H1 (cell line): ENCODE measurements around the gene FAM114A2. TPM values are rescaled to one million over a fixed set of nuclear protein-coding genes. Genes with fewer than 3 reads are reported as not detected.

Experiments
- CTCF ChIP-seq, 3 experiments: IDR thresholded peaks; 1 replicate in 2 of 3; 2 replicates in 1 of 3; pipeline versions ENCODE4 v1.5.1 to v1.6.1; 2011; ENCODE audit warnings: low read length in 3 of 3, mild to moderate bottlenecking in 3 of 3, inconsistent platforms in 2 of 3, low read depth in 1 of 3, moderate library complexity in 1 of 3; ENCODE audit not compliant: insufficient read depth in 1 of 3; ENCODE audit errors: control extremely low read depth in 1 of 3
- GTF2F1 ChIP-seq: IDR thresholded peaks from 2 replicates; pipeline ENCODE4 v1.6.1; 2012; ENCODE audit warnings: low read depth, low read length, improper control_type of control experiment, borderline replicate concordance
- KDM1A ChIP-seq: fragments of 200-600, 300-600 bp; sonication (generic); IDR thresholded peaks from 2 replicates; pipeline ENCODE4 v1.7.1; 2016; ENCODE audit warnings: mild to moderate bottlenecking, low read length, borderline replicate concordance
- MAFK ChIP-seq: IDR thresholded peaks from 2 replicates; pipeline ENCODE4 v1.6.1; 2012; ENCODE audit warnings: low read depth, mild to moderate bottlenecking, improper control_type of control experiment, low read length
- RAD21 ChIP-seq, 2 experiments: IDR thresholded peaks in 1 of 2; conservative IDR thresholded peaks in 1 of 2; 2 replicates each; pipeline ENCODE4 v1.6.1; 2011; ENCODE audit warnings: low read depth in 2 of 2, low read length in 2 of 2, improper control_type of control experiment in 1 of 2, inconsistent platforms in 1 of 2, mild to moderate bottlenecking in 1 of 2, moderate library complexity in 1 of 2
- SIN3A ChIP-seq, 2 experiments: IDR thresholded peaks in 1 of 2; conservative IDR thresholded peaks in 1 of 2; 2 replicates each; pipeline ENCODE4 v1.6.1; 2011 to 2012; ENCODE audit warnings: low read length in 2 of 2, improper control_type of control experiment in 1 of 2, low read depth in 1 of 2, mild to moderate bottlenecking in 1 of 2
- SIRT6 ChIP-seq: IDR thresholded peaks from one replicate; pipeline ENCODE4 v1.7.1; 2012; ENCODE audit warnings: low read length, inconsistent platforms
- polyA plus RNA-seq, 7 experiments: library from polyadenylated mRNA; depleted of rRNA in 3 of 7; stranded (reverse) in 5 of 7; unstranded in 2 of 7; fragments of >200 nt in 5 of 7; fragments of 200-250 nt in 2 of 7; gene quantifications; 1 replicate in 5 of 7; 2 replicates in 1 of 7; 4 replicates in 1 of 7; pipeline versions ENCODE4 v1.2.1 to v1.2.3, GENCODE V29; 2011 to 2013; ENCODE audit warnings: missing spikeins in 2 of 7, mixed read lengths in 2 of 7
- total RNA-seq: library from RNA; stranded (reverse); fragmentation: NEBNext Ultra II Directional; extraction: Animal tissue kit (Norgen Biotek cat#: 25700); gene quantifications from 2 replicates; pipeline ENCODE4 v1.2.1, GENCODE V29; 2021

FAM114A2 gene
- total and polyA plus RNA-seq, 2 of the 8 experiments (the other 6 are each of a cell fraction or from before 2014, with no cell fraction given) = 3.8 to 9.2 TPM

GRCh38 chr5:154002511-154003020 lies 36.1 kb downstream of the FAM114A2 start (continued):
- TF ChIP-seq SIRT6 (no peak), CTCF (IDR thresholded peaks at IDR 0.05; ENCODE audit: control extremely low read depth in 1 of 3, insufficient read depth in 1 of 3, low read depth in 1 of 3, low read length in 3 of 3) (no peak), MAFK (no peak), KDM1A (no peak), SIN3A (conservative IDR thresholded peaks at IDR 0.05 in 1 of 2, IDR thresholded peaks at IDR 0.05 in 1 of 2; ENCODE audit: low read depth in 1 of 2, low read length in 2 of 2) (no peak), GTF2F1 (no peak), RAD21 (IDR thresholded peaks at IDR 0.05 in 1 of 2, conservative IDR thresholded peaks at IDR 0.05 in 1 of 2; ENCODE audit: low read depth in 2 of 2, low read length in 2 of 2) (no peak)
